ENCODE measurements around the gene ESYT3. TPM values are rescaled to one million over a fixed set of nuclear protein-coding genes. Genes with fewer than 3 reads are reported as not detected.
A peak's percentile ranks its signal among the peaks of the same experiment; 100 is the strongest.
"Not testable (repeated sequence)": the region's sequence is repeated elsewhere in the genome, so short reads cannot be mapped to it uniquely, and the experiment has no call there.

Gene ESYT3
- total RNA-seq, 1 experiment from 2014 or later = 0.15 TPM

- Histone ChIP-seq H3K27me3 (replicated peaks; ENCODE audit: insufficient read depth, low read depth, low read length, poor library complexity) (no peaks in the 10 kb centered on the region), H3K27ac (ENCODE audit: low read depth, low read length, poor library complexity, severe bottlenecking) (no peak overlapping the region), H3K36me3 (ENCODE audit: insufficient read depth, low read length, poor library complexity, severe bottlenecking) (no peaks in the 10 kb centered on the region), H3K4me3 (ENCODE audit: low read depth, low read length, poor library complexity, severe bottlenecking) (no peak overlapping the region), H3K9me3 (ENCODE audit: low read depth, low read length, poor library complexity, severe bottlenecking) (no peaks in the 10 kb centered on the region), H3K4me1 (ENCODE audit: insufficient read depth, low read length, poor library complexity, severe bottlenecking) (no peaks in the 10 kb centered on the region)
- ChIA-PET CTCF (no interaction called here), POLR2A (ENCODE audit: low non-redundant PET) (no interaction called here)
- BruUV-seq (replicated peaks) = no TSS peak
- DNase-seq (ENCODE audit: low spot score) = no peak
- intact Hi-C loops (cut with micrococcal nuclease; ENCODE audit: unreplicated experiment) = no loop called here
- TF ChIP-seq, protein P1, sequence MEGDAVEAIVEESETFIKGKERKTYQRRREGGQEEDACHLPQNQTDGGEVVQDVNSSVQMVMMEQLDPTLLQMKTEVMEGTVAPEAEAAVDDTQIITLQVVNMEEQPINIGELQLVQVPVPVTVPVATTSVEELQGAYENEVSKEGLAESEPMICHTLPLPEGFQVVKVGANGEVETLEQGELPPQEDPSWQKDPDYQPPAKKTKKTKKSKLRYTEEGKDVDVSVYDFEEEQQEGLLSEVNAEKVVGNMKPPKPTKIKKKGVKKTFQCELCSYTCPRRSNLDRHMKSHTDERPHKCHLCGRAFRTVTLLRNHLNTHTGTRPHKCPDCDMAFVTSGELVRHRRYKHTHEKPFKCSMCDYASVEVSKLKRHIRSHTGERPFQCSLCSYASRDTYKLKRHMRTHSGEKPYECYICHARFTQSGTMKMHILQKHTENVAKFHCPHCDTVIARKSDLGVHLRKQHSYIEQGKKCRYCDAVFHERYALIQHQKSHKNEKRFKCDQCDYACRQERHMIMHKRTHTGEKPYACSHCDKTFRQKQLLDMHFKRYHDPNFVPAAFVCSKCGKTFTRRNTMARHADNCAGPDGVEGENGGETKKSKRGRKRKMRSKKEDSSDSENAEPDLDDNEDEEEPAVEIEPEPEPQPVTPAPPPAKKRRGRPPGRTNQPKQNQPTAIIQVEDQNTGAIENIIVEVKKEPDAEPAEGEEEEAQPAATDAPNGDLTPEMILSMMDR (conservative IDR thresholded peaks at IDR 0.05; ENCODE audit: low read depth, low read length) = no peak
- TF ChIP-seq EZH2 (IDR thresholded peaks at IDR 0.05; ENCODE audit: borderline replicate concordance, low read depth, low read length, poor library complexity, severe bottlenecking) = no peak
These were observed 10.1 kb upstream of the ESYT3 start for GRCh38 chr3:138424323-138424722.

DNA sequence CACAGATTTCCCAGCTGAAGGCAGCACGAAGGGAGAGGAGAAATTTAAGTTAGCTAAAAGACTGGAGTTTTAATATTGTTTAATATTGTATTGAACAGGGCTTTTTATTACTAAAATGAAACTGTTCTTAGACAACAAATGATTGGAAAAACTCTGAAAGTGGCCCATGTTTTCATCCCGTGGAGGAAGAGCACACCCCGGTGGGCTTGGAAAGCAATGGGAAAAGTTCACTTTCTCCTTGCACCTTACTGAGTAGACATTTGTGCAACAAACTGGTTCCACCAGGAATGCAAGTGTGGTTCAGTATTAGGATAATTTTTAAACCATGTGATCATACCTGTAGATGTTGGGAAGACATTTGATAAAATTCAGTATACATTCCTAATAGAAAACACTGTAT, 8.2 kb upstream of the ESYT3 start:
- no peak for DNase-seq (ENCODE audit: low spot score)
- no peak overlapping the region for H3K27ac ChIP-seq (ENCODE audit: low read depth, low read length, poor library complexity, severe bottlenecking)
- TF ChIP-seq, protein P1 (conservative IDR thresholded peaks at IDR 0.05; ENCODE audit: low read depth, low read length) = peak; percentile 43
- no peak for TF ChIP-seq EZH2 (IDR thresholded peaks at IDR 0.05; ENCODE audit: borderline replicate concordance, low read depth, low read length, poor library complexity, severe bottlenecking)
- POLR2A ChIA-PET (ENCODE audit: low non-redundant PET) = no interaction called here
- H3K27me3 ChIP-seq (replicated peaks; ENCODE audit: insufficient read depth, low read depth, low read length, poor library complexity) = no peaks in the 10 kb centered on the region
- no peaks in the 10 kb centered on the region for H3K4me1 ChIP-seq (ENCODE audit: insufficient read depth, low read length, poor library complexity, severe bottlenecking)
- H3K36me3 ChIP-seq (ENCODE audit: insufficient read depth, low read length, poor library complexity, severe bottlenecking) = no peaks in the 10 kb centered on the region
- no peaks in the 10 kb centered on the region for H3K9me3 ChIP-seq (ENCODE audit: low read depth, low read length, poor library complexity, severe bottlenecking)
- no peak overlapping the region for H3K4me3 ChIP-seq (ENCODE audit: low read depth, low read length, poor library complexity, severe bottlenecking)
- intact Hi-C loops (cut with micrococcal nuclease; ENCODE audit: unreplicated experiment) = loop anchor here (2.0 kb wide), 1 partner anchor 93 kb away; no protein-coding TSS in a partner anchor
- CTCF ChIA-PET = no interaction called here
- no TSS peak for BruUV-seq (replicated peaks)

- CTCF ChIA-PET; H3K27ac ChIP-seq (ENCODE audit: low read depth, low read length, poor library complexity, severe bottlenecking); H3K4me1 ChIP-seq (ENCODE audit: insufficient read depth, low read length, poor library complexity, severe bottlenecking); POLR2A ChIA-PET (ENCODE audit: low non-redundant PET); DNase-seq (ENCODE audit: low spot score); H3K27me3 ChIP-seq (replicated peaks; ENCODE audit: insufficient read depth, low read depth, low read length, poor library complexity); H3K4me3 ChIP-seq (ENCODE audit: low read depth, low read length, poor library complexity, severe bottlenecking); BruUV-seq (replicated peaks); H3K36me3 ChIP-seq (ENCODE audit: insufficient read depth, low read length, poor library complexity, severe bottlenecking); H3K9me3 ChIP-seq (ENCODE audit: low read depth, low read length, poor library complexity, severe bottlenecking): not testable (repeated sequence)
- intact Hi-C loops (cut with micrococcal nuclease; ENCODE audit: unreplicated experiment) = loop anchor here (2.0 kb wide), 1 partner anchor 94 kb away; no protein-coding TSS in a partner anchor
These were observed 7.7 kb upstream of the ESYT3 start for GRCh38 chr3:138426754-138427153.

- TF ChIP-seq, protein P1 (conservative IDR thresholded peaks at IDR 0.05; ENCODE audit: low read depth, low read length) = no peak
- TF ChIP-seq EZH2 (IDR thresholded peaks at IDR 0.05; ENCODE audit: borderline replicate concordance, low read depth, low read length, poor library complexity, severe bottlenecking) = no peak
- no peak overlapping the region for H3K4me3 ChIP-seq (ENCODE audit: low read depth, low read length, poor library complexity, severe bottlenecking)
- BruUV-seq (replicated peaks) = no TSS peak
- no peak overlapping the region for H3K27ac ChIP-seq (ENCODE audit: low read depth, low read length, poor library complexity, severe bottlenecking)
- intact Hi-C loops (cut with micrococcal nuclease; ENCODE audit: unreplicated experiment) = no loop called here
- CTCF ChIA-PET = interaction anchor here (1.2 kb wide), 1 partner anchor 12 kb away, joined by 9 read pairs; no protein-coding TSS in a partner anchor
- H3K4me1 ChIP-seq (ENCODE audit: insufficient read depth, low read length, poor library complexity, severe bottlenecking) = no peaks in the 10 kb centered on the region
- peaks cover 26% of the 10 kb centered on the region for H3K27me3 ChIP-seq (replicated peaks; ENCODE audit: insufficient read depth, low read depth, low read length, poor library complexity)
- no peaks in the 10 kb centered on the region for H3K9me3 ChIP-seq (ENCODE audit: low read depth, low read length, poor library complexity, severe bottlenecking)
- POLR2A ChIA-PET (ENCODE audit: low non-redundant PET) = no interaction called here
- no peak for DNase-seq (ENCODE audit: low spot score)
- H3K36me3 ChIP-seq (ENCODE audit: insufficient read depth, low read length, poor library complexity, severe bottlenecking) = no peaks in the 10 kb centered on the region
These were observed 4.8 kb upstream of the ESYT3 start for GRCh38 chr3:138429665-138430064.

All from A673 (cell line).